A549 (cell line): ENCODE data around the gene KLHL29. TPM values are rescaled to one million over a fixed set of nuclear protein-coding genes. Genes with fewer than 3 reads are reported as not detected.

ENCODE experiments used
- ATAC-seq, 2 experiments: fragments of 200-7000 bp in 1 of 2; fragments of >200 bp in 1 of 2; cut with Nextera tagmentation in 1 of 2; cut with Tn5 transposase in 1 of 2; 3 replicates each; pipeline versions ENCODE4 v1.8.0 to v1.9.1; 2018 to 2020; ENCODE audit warnings: mild to moderate bottlenecking in 1 of 2, moderate library complexity in 1 of 2
- CTCF ChIA-PET: fragments of 300-600 bp; sonication (Branson Sonifier 250); formaldehyde crosslinking; extraction: SDS; loops from one replicate; lab custom pipeline; 2021; ENCODE audit warnings: antibody characterized with exemption, inconsistent platforms; lab: Yijun Ruan, JAX
- POLR2A ChIA-PET: fragments of 350-600 bp; formaldehyde crosslinking; extraction: SDS; loops from one replicate; lab custom pipeline; 2021; ENCODE audit warnings: antibody characterized with exemption, inconsistent platforms; lab: Yijun Ruan, JAX
- DNase-seq, 2 experiments: peaks; one replicate each; pipeline versions ENCODE4 v3.0.0 to v3.0.0-alpha.2; 2011 to 2016; ENCODE audit warnings: low read depth in 1 of 2, low spot score in 1 of 2
- FAIRE-seq: peaks from 2 replicates; lab custom pipeline; 2011; peaks lifted over from hg19 to GRCh38; lab: Jason Lieb, UNC
- H3K27ac ChIP-seq, 2 experiments: fragments of >200 bp; sonication (Bioruptor Twin); formaldehyde crosslinking; 3 replicates each; pipeline ENCODE4 v1.5.1; 2016 to 2017
- H3K4me1 ChIP-seq: fragments of >200 bp; sonication (Bioruptor Twin); formaldehyde crosslinking; 3 replicates; pipeline ENCODE4 v1.6.1; 2016
- H3K4me2 ChIP-seq: fragments of >200 bp; sonication (Bioruptor Twin); formaldehyde crosslinking; 3 replicates; pipeline ENCODE4 v1.6.1; 2016
- H3K4me3 ChIP-seq: fragments of >200 bp; sonication (Bioruptor Twin); formaldehyde crosslinking; 3 replicates; pipeline ENCODE4 v1.5.1; 2016
- H3K9me3 ChIP-seq: fragments of >200 bp; sonication (Bioruptor Twin); formaldehyde crosslinking; 3 replicates; pipeline ENCODE4 v1.6.1; 2016
- BHLHE40 ChIP-seq: IDR thresholded peaks from 2 replicates; pipeline ENCODE4 v1.6.1; 2012; ENCODE audit warnings: low read depth, low read length, inconsistent platforms
- CBX8 ChIP-seq: fragments of 200-600 bp; sonication (generic); IDR thresholded peaks from 2 replicates; pipeline ENCODE4 v1.6.1; 2016
- CHD4 ChIP-seq: fragments of 200-600 bp; sonication (generic); IDR thresholded peaks from 2 replicates; pipeline ENCODE4 v1.6.1; 2016; ENCODE audit warnings: antibody characterized with exemption, mild to moderate bottlenecking, borderline replicate concordance
- EHF ChIP-seq: fragments of 250-450 bp; sonication (Bioruptor Pico); IDR thresholded peaks from 2 replicates; pipeline ENCODE4 v1.5.0; 2020; ENCODE audit warnings: mild to moderate bottlenecking
- EHMT2 ChIP-seq: fragments of 200-600 bp; sonication (generic); IDR thresholded peaks from 2 replicates; pipeline ENCODE4 v1.6.1; 2016; ENCODE audit warnings: antibody characterized with exemption, low read depth, mild to moderate bottlenecking, moderate library complexity
- FOSL2 ChIP-seq, 2 experiments: fragments of 450-650 bp in 1 of 2; fragments of >200 bp in 1 of 2; sonication (Bioruptor Twin) in 1 of 2; formaldehyde crosslinking; IDR thresholded peaks; 2 replicates each; pipeline versions ENCODE4 v1.5.0 to v1.6.1; 2016 to 2020; ENCODE audit warnings: mild to moderate bottlenecking in 1 of 2, moderate library complexity in 1 of 2
- HEYL ChIP-seq: fragments of 250-450 bp; sonication (Bioruptor Pico); IDR thresholded peaks from 2 replicates; pipeline ENCODE4 v1.8.0; 2021; ENCODE audit warnings: mild to moderate bottlenecking, moderate library complexity
- HOXA7 ChIP-seq: fragments of 250-450 bp; sonication (Bioruptor Pico); IDR thresholded peaks from 2 replicates; pipeline ENCODE4 v1.5.0; 2020; ENCODE audit warnings: mild to moderate bottlenecking, moderate library complexity
- HOXB13 ChIP-seq: fragments of 250-450 bp; sonication (Bioruptor Pico); IDR thresholded peaks from 2 replicates; pipeline ENCODE4 v1.5.0; 2020; ENCODE audit warnings: low read depth, mild to moderate bottlenecking, moderate library complexity
- KDM5A ChIP-seq: fragments of 200-600 bp; sonication (generic); IDR thresholded peaks from 2 replicates; pipeline ENCODE4 v1.6.1; 2016; ENCODE audit warnings: antibody characterized with exemption, mild to moderate bottlenecking
- NFE2L2 ChIP-seq: fragments of 150-350 bp; conservative IDR thresholded peaks from 2 replicates; pipeline ENCODE4 v1.6.1; 2014; ENCODE audit warnings: low read length
- NR3C1 ChIP-seq: fragments of >200 bp; sonication (Bioruptor Twin); formaldehyde crosslinking; IDR thresholded peaks from 3 replicates; pipeline ENCODE4 v1.6.1; 2017
- PHF8 ChIP-seq: fragments of 200-600 bp; sonication (generic); IDR thresholded peaks from 2 replicates; pipeline ENCODE4 v1.6.1; 2016; ENCODE audit warnings: low read depth, mild to moderate bottlenecking, antibody characterized with exemption, moderate library complexity, borderline replicate concordance
- RAD21 ChIP-seq, 2 experiments: fragments of >200 bp in 1 of 2; sonication (Bioruptor Twin) in 1 of 2; formaldehyde crosslinking in 1 of 2; IDR thresholded peaks in 1 of 2; conservative IDR thresholded peaks in 1 of 2; 2 replicates in 1 of 2; 3 replicates in 1 of 2; pipeline ENCODE4 v1.6.1; 2012 to 2018; ENCODE audit warnings: inconsistent platforms in 1 of 2
- RARB ChIP-seq: fragments of 250-450 bp; sonication (Bioruptor Pico); IDR thresholded peaks from 2 replicates; pipeline ENCODE4 v1.8.0; 2021; ENCODE audit warnings: mild to moderate bottlenecking, moderate library complexity
- SMC3 ChIP-seq: fragments of >200 bp; sonication (Bioruptor Twin); formaldehyde crosslinking; IDR thresholded peaks from 3 replicates; pipeline ENCODE4 v1.6.1; 2018; ENCODE audit warnings: inconsistent platforms
- TP53 ChIP-seq: fragments of 250-450 bp; sonication (Bioruptor Pico); IDR thresholded peaks from 2 replicates; pipeline ENCODE4 v1.5.0; 2021; ENCODE audit warnings: mild to moderate bottlenecking, moderate library complexity
- ZC3H11A ChIP-seq: fragments of 450-650 bp; IDR thresholded peaks from 2 replicates; pipeline ENCODE4 v1.6.1; 2014; ENCODE audit warnings: antibody characterized with exemption, mild to moderate bottlenecking
- ZNF302 ChIP-seq: fragments of 250-450 bp; sonication (Bioruptor Pico); IDR thresholded peaks from 2 replicates; pipeline ENCODE4 v1.9.0; 2021; ENCODE audit warnings: inconsistent platforms, mild to moderate bottlenecking, moderate library complexity
- WGBS: methylation state at CpG from one replicate; pipeline ENCODE4 v1.1.6; 2017; ENCODE audit errors: missing lambda C conversion rate; 5-methylcytosine and 5-hydroxymethylcytosine counted together
- polyA plus RNA-seq, 4 experiments: library from polyadenylated mRNA; depleted of rRNA in 3 of 4; stranded (reverse); fragments of >200 nt; fragmentation: RNase III in 1 of 4; extraction: RNeasy Plus Mini Kit Qiagen cat#74134 plus additional on column Dnase treatment in 1 of 4; gene quantifications; 2 replicates in 3 of 4; 3 replicates in 1 of 4; pipeline ENCODE4 v1.2.3, GENCODE V29; 2011 to 2017
- TF ChIP-seq, protein P1 (sequence below): fragments of 250-450 bp; sonication (Bioruptor Pico); IDR thresholded peaks from 2 replicates; pipeline ENCODE4 v1.5.0; 2021; ENCODE audit warnings: mild to moderate bottlenecking, moderate library complexity, borderline replicate concordance
- TF ChIP-seq, protein P2 (sequence below): fragments of 250-450 bp; sonication (Bioruptor Pico); IDR thresholded peaks from 2 replicates; pipeline ENCODE4 v1.5.0; 2020; ENCODE audit warnings: low read depth, mild to moderate bottlenecking, moderate library complexity
- TF ChIP-seq, protein P3 (sequence below): IDR thresholded peaks from 2 replicates; pipeline ENCODE4 v1.6.1; 2012

KLHL29 gene
- polyA plus RNA-seq, 2 of the 4 experiments (the other 2 are of a cell fraction): 1.3 to 2.5 TPM

DNA sequence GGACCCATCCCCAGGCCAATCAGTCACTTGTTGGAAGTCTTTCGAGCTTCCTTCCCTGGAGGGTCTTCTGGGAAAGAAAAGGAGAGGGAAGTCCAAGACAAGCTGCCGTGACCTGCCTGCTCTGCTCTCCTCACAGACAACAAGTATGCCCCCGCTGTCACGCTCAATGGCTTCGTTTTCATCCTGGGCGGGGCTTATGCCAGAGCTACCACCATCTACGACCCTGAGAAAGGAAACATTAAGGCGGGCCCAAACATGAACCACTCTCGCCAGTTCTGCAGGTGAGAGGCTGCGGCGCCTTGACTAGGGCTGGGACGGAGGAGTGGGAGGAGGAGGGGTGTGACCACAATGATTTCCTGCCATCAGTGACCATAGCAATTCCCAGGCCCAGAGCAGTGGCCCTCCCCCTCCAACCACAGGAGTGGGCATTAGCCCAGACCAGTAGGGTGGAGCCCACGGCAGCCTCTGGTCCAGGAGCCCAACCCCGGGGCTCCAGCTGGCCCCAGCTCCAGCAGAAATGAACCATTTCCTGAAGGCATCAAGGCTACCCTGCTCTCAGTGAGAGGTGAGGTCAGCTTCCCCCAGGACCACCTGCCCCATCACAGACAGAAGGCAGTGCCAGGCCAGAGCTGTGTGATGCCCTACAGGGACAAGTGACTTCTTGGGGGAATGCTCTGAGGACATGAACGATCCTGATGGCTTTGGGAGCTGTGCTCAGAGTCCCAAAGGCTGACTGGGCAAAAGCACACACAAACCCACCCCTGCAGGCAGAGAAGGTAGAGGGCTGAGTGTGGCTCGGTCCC lies 318.8 kb downstream of the KLHL29 start (continued):
- TF ChIP-seq, protein P1, sequence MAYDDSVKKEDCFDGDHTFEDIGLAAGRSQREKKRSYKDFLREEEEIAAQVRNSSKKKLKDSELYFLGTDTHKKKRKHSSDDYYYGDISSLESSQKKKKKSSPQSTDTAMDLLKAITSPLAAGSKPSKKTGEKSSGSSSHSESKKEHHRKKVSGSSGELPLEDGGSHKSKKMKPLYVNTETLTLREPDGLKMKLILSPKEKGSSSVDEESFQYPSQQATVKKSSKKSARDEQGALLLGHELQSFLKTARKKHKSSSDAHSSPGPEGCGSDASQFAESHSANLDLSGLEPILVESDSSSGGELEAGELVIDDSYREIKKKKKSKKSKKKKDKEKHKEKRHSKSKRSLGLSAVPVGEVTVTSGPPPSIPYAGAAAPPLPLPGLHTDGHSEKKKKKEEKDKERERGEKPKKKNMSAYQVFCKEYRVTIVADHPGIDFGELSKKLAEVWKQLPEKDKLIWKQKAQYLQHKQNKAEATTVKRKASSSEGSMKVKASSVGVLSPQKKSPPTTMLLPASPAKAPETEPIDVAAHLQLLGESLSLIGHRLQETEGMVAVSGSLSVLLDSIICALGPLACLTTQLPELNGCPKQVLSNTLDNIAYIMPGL (CRISPR knock-in tag): no peak
- TF ChIP-seq RAD21 (conservative IDR thresholded peaks at IDR 0.05 in 1 of 2, IDR thresholded peaks at IDR 0.05 in 1 of 2) (no peak), NFE2L2 (no peak), ZC3H11A (no peak), CBX8 (no peak), ZNF302 (CRISPR knock-in tag) (no peak), FOSL2 (IDR thresholded peaks at IDR 0.05) (no peak), FOSL2 (CRISPR knock-in tag; IDR thresholded peaks at IDR 0.05) (no peak)
- TF ChIP-seq, protein P2, sequence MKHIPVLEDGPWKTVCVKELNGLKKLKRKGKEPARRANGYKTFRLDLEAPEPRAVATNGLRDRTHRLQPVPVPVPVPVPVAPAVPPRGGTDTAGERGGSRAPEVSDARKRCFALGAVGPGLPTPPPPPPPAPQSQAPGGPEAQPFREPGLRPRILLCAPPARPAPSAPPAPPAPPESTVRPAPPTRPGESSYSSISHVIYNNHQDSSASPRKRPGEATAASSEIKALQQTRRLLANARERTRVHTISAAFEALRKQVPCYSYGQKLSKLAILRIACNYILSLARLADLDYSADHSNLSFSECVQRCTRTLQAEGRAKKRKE (CRISPR knock-in tag): no peak

DNA sequence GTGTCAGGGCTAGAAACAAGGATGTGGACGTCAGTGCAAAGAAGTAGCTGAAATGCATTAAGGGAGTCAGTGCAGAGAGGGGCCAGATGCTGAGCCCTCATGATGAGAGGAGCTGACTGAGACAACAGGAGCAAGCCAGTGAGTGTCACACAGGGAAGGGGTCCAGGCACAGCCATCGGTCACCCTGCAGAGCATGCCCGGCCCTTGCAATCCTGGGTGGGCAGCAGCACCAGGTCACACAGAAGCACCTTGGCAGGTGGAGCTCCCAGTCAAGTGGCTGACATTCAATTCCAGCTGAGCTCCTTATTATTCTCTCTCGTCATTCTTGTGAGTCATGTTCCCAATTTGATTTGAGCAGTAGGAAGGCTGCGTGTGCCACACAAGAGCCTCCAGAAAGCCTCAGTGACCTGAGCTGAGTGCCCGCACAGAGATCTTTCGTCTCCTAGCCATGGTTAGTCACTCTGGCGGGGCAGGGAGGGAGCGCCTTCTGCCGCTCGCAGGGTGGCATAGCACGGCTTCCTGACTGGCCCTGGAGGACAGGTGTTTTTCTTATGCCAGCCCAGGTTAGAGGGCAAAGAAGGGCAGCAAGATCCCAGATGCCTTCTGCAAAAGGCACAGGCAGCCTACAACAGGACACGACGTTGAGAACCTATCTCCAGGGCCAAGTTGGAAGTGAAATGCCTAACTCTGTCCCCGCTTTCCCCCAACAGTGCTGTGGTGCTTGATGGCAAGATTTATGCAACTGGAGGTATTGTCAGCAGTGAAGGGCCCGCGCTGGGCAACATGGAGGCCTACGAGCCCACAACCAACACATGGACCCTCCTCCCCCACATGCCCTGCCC lies 321.0 kb downstream of the KLHL29 start:
- no peak for ATAC-seq
- TF ChIP-seq EHMT2 (no peak), HEYL (CRISPR knock-in tag) (no peak), CHD4 (no peak), PHF8 (no peak), CBX8 (no peak), SMC3 (no peak), BHLHE40 (no peak), TP53 (CRISPR knock-in tag) (no peak), NR3C1 (no peak), RARB (CRISPR knock-in tag) (no peak), KDM5A (no peak), EHF (CRISPR knock-in tag) (no peak), HOXB13 (no peak), HOXA7 (CRISPR knock-in tag) (no peak), ZNF302 (CRISPR knock-in tag) (no peak)
- TF ChIP-seq, protein P2 (CRISPR knock-in tag): no peak
- TF ChIP-seq, protein P3, sequence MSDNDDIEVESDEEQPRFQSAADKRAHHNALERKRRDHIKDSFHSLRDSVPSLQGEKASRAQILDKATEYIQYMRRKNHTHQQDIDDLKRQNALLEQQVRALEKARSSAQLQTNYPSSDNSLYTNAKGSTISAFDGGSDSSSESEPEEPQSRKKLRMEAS: no peak
- H3K9me3 ChIP-seq: no peaks in the 10 kb centered on the region
- 92% methylated on average over 18 of the region's 18 CpGs for WGBS
- DNase-seq: no peak
- ChIA-PET CTCF (interaction anchor here (1.2 kb wide), 1 partner anchor 12 kb away, joined by 3 read pairs; no protein-coding TSS in a partner anchor), POLR2A (no interaction called here)
- no peak overlapping the region for H3K27ac ChIP-seq
- no peaks in the 10 kb centered on the region for H3K4me1 ChIP-seq
- no peak for FAIRE-seq
- no peak overlapping the region for H3K4me2 ChIP-seq
- H3K4me3 ChIP-seq: no peak overlapping the region
